ENCODE measurements around the gene SIN3B. TPM values are rescaled to one million over a fixed set of nuclear protein-coding genes. Genes with fewer than 3 reads are reported as not detected.

Gene SIN3B
- total and polyA plus RNA-seq, 2 of the 13 experiments (the other 11 are each of a cell fraction or from before 2014, with no cell fraction given): 12.9 to 25.7 TPM

GRCh38 chr19:16841391-16841926 is 12.3 kb downstream of the SIN3B start (continued):
- no peak for TF ChIP-seq MAF1 (CRISPR knock-in tag; IDR thresholded peaks at IDR 0.05; ENCODE audit: borderline replicate concordance)
- no peak for TF ChIP-seq ZNF496 (CRISPR knock-in tag; IDR thresholded peaks at IDR 0.05; ENCODE audit: insufficient replicate concordance)
- no peak for TF ChIP-seq ZNF230 (CRISPR knock-in tag; IDR thresholded peaks at IDR 0.05)
- TF ChIP-seq NR2F2 (IDR thresholded peaks at IDR 0.05; ENCODE audit: borderline replicate concordance, low read depth): no peak
- no peak for TF ChIP-seq AHR (CRISPR knock-in tag; IDR thresholded peaks at IDR 0.05)
- TF ChIP-seq ZNF792 (CRISPR knock-in tag; IDR thresholded peaks at IDR 0.05): no peak
- no peak for TF ChIP-seq ZNF101 (CRISPR knock-in tag; IDR thresholded peaks at IDR 0.05; ENCODE audit: borderline replicate concordance, low read depth)
- TF ChIP-seq HINFP (CRISPR knock-in tag; IDR thresholded peaks at IDR 0.05; ENCODE audit: low read depth): no peak
- TF ChIP-seq AGO2 (optimal IDR thresholded peaks at IDR 0.05; ENCODE audit: low read depth, low read length): no peak

GRCh38 chr19:16846901-16847300 is 17.7 kb downstream of the SIN3B start:
- in situ Hi-C loops (cut with HindIII; ENCODE audit: extremely low pct_ligation_motif_present, low pct_unique_long_range_greater_than_20kb): no loop called here

More at GRCh38 chr19:16846901-16847300, 17.7 kb downstream of the SIN3B start:
- no peak for TF ChIP-seq NRL (CRISPR knock-in tag; IDR thresholded peaks at IDR 0.05; ENCODE audit: borderline replicate concordance)
- TF ChIP-seq ZNF674 (CRISPR knock-in tag; IDR thresholded peaks at IDR 0.05; ENCODE audit: low read depth): no peak
- no peak for TF ChIP-seq YEATS4 (CRISPR knock-in tag; IDR thresholded peaks at IDR 0.05; ENCODE audit: borderline replicate concordance)
- no peak for TF ChIP-seq TAF15 (IDR thresholded peaks at IDR 0.05; ENCODE audit: low read depth, low read length, poor library complexity, severe bottlenecking)
- TF ChIP-seq ZNF451 (CRISPR knock-in tag; IDR thresholded peaks at IDR 0.05): no peak
- TF ChIP-seq HIC2 (CRISPR knock-in tag; IDR thresholded peaks at IDR 0.05; ENCODE audit: low read depth): no peak
- no peak for TF ChIP-seq BCL3 (CRISPR knock-in tag; IDR thresholded peaks at IDR 0.05)
- no peak for TF ChIP-seq NFYB (CRISPR knock-in tag; IDR thresholded peaks at IDR 0.05)
- Histone ChIP-seq H3K36me3 (replicated peaks in 1 of 2; ENCODE audit: control insufficient read depth in 1 of 2, insufficient read depth in 2 of 2, low read length in 2 of 2) (peaks cover 25 to 92% of the 10 kb centered on the region in 2 experiments), H3K9me3 (ENCODE audit: low read length) (no peaks in the 10 kb centered on the region), H3K4me2 (ENCODE audit: low read depth, low read length) (no peak overlapping the region), H3K4me1 (ENCODE audit: insufficient read depth, low read length) (no peaks in the 10 kb centered on the region), H3K79me2 (ENCODE audit: insufficient read depth, low read length) (no peaks in the 10 kb centered on the region), H3K9ac (ENCODE audit: insufficient read depth, low read depth, low read length) (no peak overlapping the region), H4K20me1 (ENCODE audit: insufficient read depth, low read length) (peaks cover 2% of the 10 kb centered on the region; the same call in 1 of the 2 replicates), H3K27ac (ENCODE audit: extremely low read length, insufficient read depth, low read length) (no peak overlapping the region), H3K4me3 (replicated peaks in 1 of 3; ENCODE audit: insufficient read depth in 1 of 3, low read depth in 2 of 3, low read length in 3 of 3) (no peak overlapping the region), H2AFZ (ENCODE audit: low read length) (no peak overlapping the region), H3K27me3 (ENCODE audit: control insufficient read depth in 1 of 2, insufficient read depth in 2 of 2, low read length in 2 of 2) (no peaks in the 10 kb centered on the region)
- ChIA-PET POLR2A (no interaction called here), CTCF (ENCODE audit: low intra/inter-chr PET ratio, low total read pairs) (no interaction called here)
- 98% methylated on average over 9 of the region's 16 CpGs for WGBS (ENCODE audit: low lambda C conversion rate)
- intact Hi-C loops (cut with micrococcal nuclease; ENCODE audit: unreplicated experiment): no loop called here
- DNase-seq (ENCODE audit: low spot score) (no peak), ATAC-seq (no peak), FAIRE-seq (no peak)
- no TSS peak for BruUV-seq (replicated peaks)
